Keratinocyte (primary cell): ENCODE results near the gene MUC5B. TPM values are rescaled to one million over a fixed set of nuclear protein-coding genes. Genes with fewer than 3 reads are reported as not detected.

Experiments
- DNase-seq: peaks from one replicate; pipeline ENCODE4 v3.0.0-alpha.2; 2011; ENCODE audit warnings: low read depth, missing footprints, low spot score
- FAIRE-seq: peaks from 2 replicates; lab custom pipeline; 2011; peaks lifted over from hg19 to GRCh38; lab: Jason Lieb, UNC
- H2AFZ ChIP-seq: 2 replicates; pipeline ENCODE4 v1.6.0; 2012; ENCODE audit warnings: low read length, control low read depth, inconsistent platforms; ENCODE audit not compliant: control insufficient read depth
- H3K27ac ChIP-seq: 2 replicates; pipeline ENCODE4 v1.5.1; 2011; ENCODE audit warnings: low read length; ENCODE audit not compliant: control insufficient read depth, insufficient read depth
- H3K27me3 ChIP-seq: 3 replicates; pipeline ENCODE4 v1.6.0; 2011; ENCODE audit warnings: low read length; ENCODE audit not compliant: control insufficient read depth, insufficient read depth; ENCODE audit errors: extremely low read depth
- H3K36me3 ChIP-seq, 2 experiments: 2 replicates in 1 of 2; 3 replicates in 1 of 2; pipeline ENCODE4 v1.5.1; 2011; ENCODE audit warnings: low read length in 2 of 2, mild to moderate bottlenecking in 1 of 2; ENCODE audit not compliant: control insufficient read depth in 2 of 2, insufficient read depth in 2 of 2; ENCODE audit errors: extremely low read depth in 1 of 2
- H3K4me1 ChIP-seq: 3 replicates; pipeline ENCODE4 v1.5.1; 2011; ENCODE audit warnings: low read length; ENCODE audit not compliant: control insufficient read depth, insufficient read depth; ENCODE audit errors: extremely low read depth
- H3K4me2 ChIP-seq: 3 replicates; pipeline ENCODE4 v1.6.0; 2011; ENCODE audit warnings: low read depth, low read length; ENCODE audit not compliant: control insufficient read depth, insufficient read depth; ENCODE audit errors: extremely low read depth
- H3K4me3 ChIP-seq, 3 experiments: fragments of 200-600 bp in 1 of 3; sonication (generic) in 1 of 3; 2 replicates in 2 of 3; 3 replicates in 1 of 3; pipeline ENCODE4 v1.5.1; 2011 to 2016; ENCODE audit warnings: low read length in 3 of 3, mild to moderate bottlenecking in 3 of 3, control low read depth in 2 of 3, inconsistent platforms in 1 of 3, low read depth in 1 of 3, mixed read lengths in 1 of 3, mixed run types in 1 of 3, moderate library complexity in 1 of 3; ENCODE audit not compliant: control insufficient read depth in 2 of 3, insufficient read depth in 2 of 3; ENCODE audit errors: extremely low read depth in 1 of 3
- H3K79me2 ChIP-seq: 2 replicates; pipeline ENCODE4 v1.6.0; 2012; ENCODE audit warnings: low read length; ENCODE audit not compliant: control insufficient read depth, insufficient read depth
- H3K9ac ChIP-seq: 3 replicates; pipeline ENCODE4 v1.6.0; 2011; ENCODE audit warnings: low read length; ENCODE audit not compliant: control insufficient read depth, insufficient read depth; ENCODE audit errors: extremely low read depth
- H3K9me1 ChIP-seq: 3 replicates; pipeline ENCODE4 v1.6.0; 2011; ENCODE audit warnings: low read length; ENCODE audit not compliant: control insufficient read depth, insufficient read depth; ENCODE audit errors: extremely low read depth
- H3K9me3 ChIP-seq: 2 replicates; pipeline ENCODE4 v1.5.1; 2012; ENCODE audit warnings: low read depth, low read length; ENCODE audit not compliant: control insufficient read depth
- H4K20me1 ChIP-seq: 3 replicates; pipeline ENCODE4 v1.6.0; 2011; ENCODE audit warnings: low read length; ENCODE audit not compliant: control insufficient read depth, insufficient read depth; ENCODE audit errors: extremely low read depth
- EZH2 ChIP-seq: IDR thresholded peaks from one replicate; pipeline ENCODE4 v1.6.1; 2012; ENCODE audit warnings: inconsistent platforms, mild to moderate bottlenecking, low read length, moderate library complexity
- dilution Hi-C: fragments of 300-500 bp; cut with MboI; formaldehyde crosslinking; loops from one replicate; pipeline ENCODE4 v1.7.0; 2020; ENCODE audit warnings: low sequenced_read_pairs; ENCODE audit not compliant: extremely low pct_ligation_motif_present
- polyA plus RNA-seq, 5 experiments: library from polyadenylated mRNA; depleted of rRNA in 3 of 5; stranded (reverse) in 3 of 5; stranded (forward) in 1 of 5; unstranded in 1 of 5; fragments of >200 nt; gene quantifications; 1 replicate in 1 of 5; 2 replicates in 3 of 5; 3 replicates in 1 of 5; pipeline versions ENCODE4 v1.2.1 to v1.2.3, GENCODE V29; 2011 to 2012; ENCODE audit warnings: missing spikeins in 2 of 5, low read depth in 1 of 5, low replicate concordance in 1 of 5
- TF ChIP-seq, protein P1 (sequence below), 3 experiments: IDR thresholded peaks in 1 of 3; conservative IDR thresholded peaks in 1 of 3; optimal IDR thresholded peaks in 1 of 3; 2 replicates in 2 of 3; 3 replicates in 1 of 3; pipeline versions ENCODE3 to v1.5.1; 2011; ENCODE audit warnings: low read length in 3 of 3, mild to moderate bottlenecking in 3 of 3, moderate library complexity in 2 of 3, control low read depth in 1 of 3, inconsistent platforms in 1 of 3; ENCODE audit not compliant: insufficient read depth in 2 of 3; ENCODE audit errors: extremely low read depth in 1 of 3

MUC5B gene
- polyA plus RNA-seq, 1 donor (not counting 4 experiments of a cell fraction or from before 2014, with no cell fraction given) = not detected

DNA sequence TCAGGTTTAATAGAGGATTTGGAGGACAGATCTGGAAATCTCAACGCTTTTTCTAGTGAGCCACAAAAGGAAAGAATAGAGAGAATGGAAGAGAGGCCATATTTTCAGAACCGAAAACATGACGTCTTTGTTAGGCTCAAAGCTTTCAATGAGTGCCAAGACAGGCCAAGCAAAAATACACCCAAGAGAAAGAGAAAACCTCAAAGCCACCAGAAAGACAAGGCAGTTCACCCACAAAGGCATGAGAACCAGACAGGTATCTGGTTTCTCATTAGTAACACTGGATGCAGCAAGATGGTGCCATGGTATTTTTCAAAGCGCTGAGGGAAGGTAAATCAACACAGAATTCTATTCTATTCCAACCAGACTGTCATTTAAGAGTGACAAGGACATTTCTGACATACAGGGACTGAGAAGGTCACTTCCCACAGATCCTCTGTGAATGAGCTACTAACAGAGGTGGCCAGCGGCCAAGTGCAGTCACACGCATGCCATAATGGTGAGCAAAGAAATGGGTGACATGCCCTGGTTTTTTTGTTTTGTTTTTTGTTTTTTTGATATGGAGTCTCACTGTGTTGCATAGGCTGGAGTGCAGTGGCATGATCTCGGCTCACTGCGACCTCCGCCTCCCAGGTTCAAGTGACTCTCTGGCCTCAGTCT is 44.7 kb downstream of the MUC5B start:
- H4K20me1 ChIP-seq = no peaks in the 10 kb centered on the region
- no peak overlapping the region for H2AFZ ChIP-seq
- no peak overlapping the region for H3K4me2 ChIP-seq
- H3K27ac ChIP-seq = no peak overlapping the region
- no peak overlapping the region for H3K4me3 ChIP-seq
- H3K4me1 ChIP-seq = peaks cover 6% of the 10 kb centered on the region
- no peak for DNase-seq
- no peaks in the 10 kb centered on the region for H3K9me1 ChIP-seq
- H3K9ac ChIP-seq = no peak overlapping the region
- no peaks in the 10 kb centered on the region for H3K9me3 ChIP-seq
- no peaks in the 10 kb centered on the region for H3K79me2 ChIP-seq
- H3K27me3 ChIP-seq = no peaks in the 10 kb centered on the region
- TF ChIP-seq, protein P1, sequence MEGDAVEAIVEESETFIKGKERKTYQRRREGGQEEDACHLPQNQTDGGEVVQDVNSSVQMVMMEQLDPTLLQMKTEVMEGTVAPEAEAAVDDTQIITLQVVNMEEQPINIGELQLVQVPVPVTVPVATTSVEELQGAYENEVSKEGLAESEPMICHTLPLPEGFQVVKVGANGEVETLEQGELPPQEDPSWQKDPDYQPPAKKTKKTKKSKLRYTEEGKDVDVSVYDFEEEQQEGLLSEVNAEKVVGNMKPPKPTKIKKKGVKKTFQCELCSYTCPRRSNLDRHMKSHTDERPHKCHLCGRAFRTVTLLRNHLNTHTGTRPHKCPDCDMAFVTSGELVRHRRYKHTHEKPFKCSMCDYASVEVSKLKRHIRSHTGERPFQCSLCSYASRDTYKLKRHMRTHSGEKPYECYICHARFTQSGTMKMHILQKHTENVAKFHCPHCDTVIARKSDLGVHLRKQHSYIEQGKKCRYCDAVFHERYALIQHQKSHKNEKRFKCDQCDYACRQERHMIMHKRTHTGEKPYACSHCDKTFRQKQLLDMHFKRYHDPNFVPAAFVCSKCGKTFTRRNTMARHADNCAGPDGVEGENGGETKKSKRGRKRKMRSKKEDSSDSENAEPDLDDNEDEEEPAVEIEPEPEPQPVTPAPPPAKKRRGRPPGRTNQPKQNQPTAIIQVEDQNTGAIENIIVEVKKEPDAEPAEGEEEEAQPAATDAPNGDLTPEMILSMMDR (optimal IDR thresholded peaks at IDR 0.05 in 1 of 3, IDR thresholded peaks at IDR 0.05 in 1 of 3, conservative IDR thresholded peaks at IDR 0.05 in 1 of 3; ENCODE audit: extremely low read depth in 1 of 3, insufficient read depth in 2 of 3, low read length in 3 of 3) = no peak
- no peak for TF ChIP-seq EZH2
- no peaks in the 10 kb centered on the region for H3K36me3 ChIP-seq
- FAIRE-seq = no peak
- dilution Hi-C loops = no loop called here

DNA sequence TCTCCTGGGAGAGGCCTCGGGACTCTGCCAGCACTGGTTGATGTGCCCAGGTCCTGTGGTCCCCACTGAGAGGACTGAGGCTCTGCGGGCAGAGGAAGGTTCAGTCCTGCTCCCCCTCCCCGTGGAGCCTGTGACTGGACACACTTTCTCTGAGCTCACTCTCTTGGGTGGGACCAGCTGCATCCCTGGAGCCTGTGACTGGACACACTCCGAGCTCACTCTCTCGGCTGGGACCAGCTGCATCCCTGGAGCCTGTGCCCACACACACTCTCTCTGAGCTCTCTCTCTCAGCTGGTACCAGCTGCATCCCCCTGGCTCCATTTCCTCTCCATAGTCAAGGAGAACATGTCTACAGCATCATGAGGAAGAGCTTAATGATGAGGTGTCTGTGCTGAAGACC is 47.1 kb downstream of the MUC5B start:
- Histone ChIP-seq H3K9me1 (no peaks in the 10 kb centered on the region), H3K4me2 (no peak overlapping the region), H3K4me1 (no peaks in the 10 kb centered on the region), H2AFZ (no peak overlapping the region), H3K79me2 (no peaks in the 10 kb centered on the region), H3K9me3 (no peaks in the 10 kb centered on the region), H3K27me3 (no peaks in the 10 kb centered on the region), H3K27ac (no peak overlapping the region), H3K4me3 (no peak overlapping the region), H3K36me3 (peaks cover 0 to 6% of the 10 kb centered on the region in 2 experiments), H3K9ac (no peak overlapping the region), H4K20me1 (no peaks in the 10 kb centered on the region)
- DNase-seq (no peak), FAIRE-seq (no peak)
- dilution Hi-C loops = no loop called here
- TF ChIP-seq, protein P1 (optimal IDR thresholded peaks at IDR 0.05 in 1 of 3, IDR thresholded peaks at IDR 0.05 in 1 of 3, conservative IDR thresholded peaks at IDR 0.05 in 1 of 3; ENCODE audit: extremely low read depth in 1 of 3, insufficient read depth in 2 of 3, low read length in 3 of 3) = no peak
- no peak for TF ChIP-seq EZH2
